HG02678 (cell line): ENCODE measurements around the gene BTN1A1.

Experiments
- ATAC-seq: cut with Tn5 transposase; IDR thresholded peaks from one replicate; pipeline ENCODE4 v1.9.1; 2021; ENCODE audit warnings: mild to moderate bottlenecking, moderate library complexity; ENCODE audit not compliant: unreplicated experiment

Gene BTN1A1

GRCh38 chr6:26475823-26476729 lies 24.0 kb upstream of the BTN1A1 start:
- ATAC-seq: no peak

DNA sequence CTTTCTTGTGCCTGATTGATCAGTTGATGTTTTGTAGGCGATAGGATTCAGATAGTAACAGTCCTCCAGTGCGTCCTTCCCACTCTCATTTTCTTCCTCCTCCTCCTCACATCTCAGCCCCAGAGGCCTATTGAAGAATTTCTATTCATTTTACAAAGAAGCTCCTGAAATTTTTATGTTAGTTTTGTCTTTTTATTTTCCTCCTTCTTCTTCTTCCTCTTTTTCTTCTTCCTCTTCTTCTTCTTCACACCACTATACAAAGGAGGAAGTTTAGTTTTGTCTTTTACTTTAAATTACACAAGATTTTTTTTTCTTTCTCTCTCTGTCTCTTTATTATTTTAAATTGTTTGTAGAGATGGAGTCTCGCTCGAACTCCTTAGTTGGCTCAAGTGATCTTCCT lies 23.2 kb upstream of the BTN1A1 start:
- no peak for ATAC-seq

DNA sequence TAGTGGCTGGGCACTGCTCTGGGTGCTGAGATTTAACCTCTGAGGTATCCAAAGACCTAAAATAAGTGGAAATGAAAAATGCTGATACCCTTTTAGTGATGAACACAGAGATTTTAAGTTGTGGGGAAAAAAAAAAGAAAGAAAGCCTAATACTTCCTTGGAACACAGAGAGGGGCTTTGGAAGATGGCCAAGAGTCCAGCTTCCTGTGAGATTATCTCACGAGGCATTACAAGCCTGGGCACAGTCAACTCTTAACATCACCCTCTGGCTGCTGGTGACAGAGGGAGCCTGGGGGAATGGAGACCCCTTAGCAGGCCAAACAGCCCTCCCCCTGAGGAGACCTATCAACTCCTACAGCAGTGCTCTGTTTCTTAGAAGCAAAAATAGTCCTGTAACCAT lies 22.7 kb upstream of the BTN1A1 start:
- no peak for ATAC-seq

- no peak for ATAC-seq
Measured at GRCh38 chr6:26478100-26478984, 21.8 kb upstream of the BTN1A1 start.

- ATAC-seq: no peak
Measured at GRCh38 chr6:26478985-26479278, 21.2 kb upstream of the BTN1A1 start.

DNA sequence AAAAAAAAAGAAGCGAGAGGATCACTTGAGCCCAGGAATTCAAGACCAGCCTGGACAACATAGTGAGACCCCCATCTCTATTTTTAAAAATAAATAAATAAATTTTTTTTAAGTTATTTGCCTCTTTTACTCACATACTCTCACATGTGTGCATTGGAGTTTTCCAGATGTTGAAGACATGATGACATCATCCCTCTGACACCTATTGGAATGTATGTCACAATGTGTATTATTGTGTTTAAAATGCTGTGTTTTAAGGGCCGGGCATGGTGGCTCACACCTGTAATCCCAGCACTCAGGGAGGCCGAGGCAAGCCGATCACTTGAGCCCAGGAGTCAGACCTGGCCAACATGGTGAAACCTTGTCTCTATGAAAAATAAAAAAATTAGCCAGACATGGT lies 17.8 kb upstream of the BTN1A1 start:
- no peak for ATAC-seq

DNA sequence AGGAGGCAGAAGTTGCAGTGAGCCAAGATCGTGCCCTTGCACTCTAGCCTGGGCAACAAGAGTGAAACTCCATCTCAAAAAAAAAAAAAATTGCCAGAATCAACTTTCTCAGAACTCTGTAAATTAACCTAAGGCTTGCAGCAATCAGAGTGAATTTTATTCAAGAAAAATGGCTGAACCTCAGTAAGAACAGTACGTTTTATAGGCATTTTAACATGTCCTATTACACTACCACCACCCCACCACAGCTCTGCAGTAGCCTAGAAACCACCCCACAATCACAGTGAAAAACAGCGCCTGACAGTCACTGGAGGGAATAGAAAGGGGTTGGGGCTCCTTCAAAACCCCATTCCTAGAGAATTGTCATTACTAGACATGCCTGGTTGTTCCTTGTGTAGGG lies 16.4 kb upstream of the BTN1A1 start:
- ATAC-seq: no peak

DNA sequence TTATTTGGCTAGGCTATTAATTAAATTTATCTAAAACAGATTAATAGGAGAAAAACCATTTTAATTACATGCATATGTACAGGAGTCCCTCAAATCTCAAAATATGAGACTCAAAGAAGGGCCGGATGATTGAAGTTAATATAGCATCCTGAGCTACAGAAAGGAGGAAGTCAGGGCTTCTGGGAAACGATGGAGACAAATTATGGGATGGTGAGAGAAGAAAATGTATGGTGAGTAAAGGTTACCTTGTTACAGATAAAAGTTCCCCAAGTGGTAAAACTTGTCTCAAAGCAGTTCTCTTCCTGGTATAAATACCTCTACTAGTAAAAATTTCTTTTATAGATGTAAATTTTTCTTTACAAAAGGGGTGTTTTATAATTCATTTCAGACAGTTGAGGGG lies 15.9 kb upstream of the BTN1A1 start:
- ATAC-seq: no peak

DNA sequence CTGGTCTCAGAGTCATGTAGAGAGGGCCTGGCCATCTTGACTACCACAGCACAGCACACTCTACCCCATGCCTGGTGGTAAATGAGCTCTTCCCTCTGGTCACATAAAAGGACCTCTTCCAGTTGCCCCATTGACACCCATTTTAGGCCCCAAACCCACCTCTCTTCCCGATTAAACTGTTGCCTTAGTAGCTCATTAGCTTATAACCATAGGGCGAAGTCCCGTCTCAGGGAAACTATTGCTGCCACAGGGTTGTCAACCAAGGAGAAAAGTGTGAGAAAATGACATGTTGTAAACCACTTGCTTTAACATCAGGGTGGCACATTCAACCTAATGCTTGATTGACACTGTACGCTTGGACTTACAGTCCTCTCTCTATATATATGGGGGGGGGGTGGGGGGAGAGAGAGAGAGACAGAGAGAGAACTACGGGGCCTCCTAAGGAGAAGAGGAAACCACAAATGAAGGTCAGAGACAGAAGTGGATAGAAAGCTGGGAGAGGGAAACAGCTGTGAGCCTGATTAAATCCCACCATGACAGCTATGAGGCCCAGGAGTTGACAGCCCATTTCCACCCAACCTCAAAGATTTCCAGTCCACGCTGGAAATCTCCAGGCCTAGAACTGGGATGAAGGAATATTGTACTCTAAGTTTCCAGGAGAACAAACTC lies 14.9 kb upstream of the BTN1A1 start:
- ATAC-seq: no peak

GRCh38 chr6:26486358-26486757 lies 13.7 kb upstream of the BTN1A1 start:
- ATAC-seq: no peak

GRCh38 chr6:26487466-26487865 lies 12.6 kb upstream of the BTN1A1 start:
- no peak for ATAC-seq

DNA sequence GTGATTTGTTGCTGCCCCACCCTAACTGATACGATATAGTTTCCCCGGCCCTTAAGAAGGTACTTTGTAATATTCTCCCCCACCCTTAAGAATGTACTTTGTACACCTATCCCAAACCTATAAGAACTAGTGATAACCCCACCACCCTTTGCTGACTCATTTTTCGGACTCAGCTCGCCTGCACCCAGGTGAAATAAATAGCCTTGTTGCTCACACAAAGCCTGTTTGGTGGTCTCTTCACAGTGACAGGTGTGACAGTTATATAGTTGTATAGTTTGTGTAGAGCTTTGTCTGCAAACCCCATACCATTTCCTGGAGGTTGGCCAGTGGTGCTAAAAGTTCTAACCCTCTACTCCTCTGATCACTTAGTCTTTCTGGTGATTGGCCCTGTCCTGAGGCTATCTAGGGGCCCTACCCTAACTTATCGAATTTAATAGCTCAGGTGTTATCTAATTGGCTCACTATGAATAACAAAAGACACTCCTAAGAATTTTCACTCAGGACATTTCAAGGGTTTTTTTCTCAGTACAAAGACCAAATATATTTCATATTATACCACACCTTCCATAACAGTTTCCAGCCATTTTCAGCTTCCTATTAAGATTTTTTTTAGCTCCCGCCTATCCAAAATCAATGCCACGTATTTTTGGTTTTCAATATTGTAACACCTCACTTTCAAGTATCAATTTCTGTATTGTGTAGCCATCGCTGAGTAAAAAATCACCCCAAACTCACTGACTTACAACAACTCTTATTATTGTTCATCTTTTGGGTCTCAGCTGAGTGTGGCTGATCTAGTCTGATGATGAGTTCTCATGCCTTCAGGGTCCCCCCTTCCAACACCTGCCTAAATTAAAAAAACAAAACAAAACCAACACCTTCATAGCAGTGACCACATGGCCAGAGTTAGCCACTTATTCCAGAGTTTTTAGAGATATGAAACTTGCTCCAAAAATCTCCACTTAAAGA lies 9.8 kb upstream of the BTN1A1 start:
- no peak for ATAC-seq

- no peak for ATAC-seq
Measured at GRCh38 chr6:26491604-26492003, 8.5 kb upstream of the BTN1A1 start.

DNA sequence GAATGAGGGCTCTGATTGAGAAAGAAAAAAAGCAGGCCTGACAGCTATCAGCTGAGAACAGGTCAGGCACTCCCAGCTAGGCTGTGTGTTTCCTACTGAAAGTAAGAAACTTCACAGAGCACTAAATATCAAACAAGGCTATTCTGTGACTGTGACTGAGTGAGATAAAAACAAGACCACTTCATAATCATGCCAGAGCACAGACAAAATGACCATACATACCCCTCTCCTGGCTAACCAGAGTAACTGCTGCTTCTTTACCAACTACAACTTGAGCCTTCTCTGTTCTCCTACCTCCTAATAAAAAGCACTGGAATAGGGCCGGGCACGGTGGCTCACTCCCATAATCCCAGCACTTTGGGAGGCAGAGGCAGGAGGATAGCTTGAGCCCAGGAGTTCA lies 6.8 kb upstream of the BTN1A1 start:
- ATAC-seq: no peak

- ATAC-seq: no peak
Measured at GRCh38 chr6:26494117-26494516, 6.0 kb upstream of the BTN1A1 start.

DNA sequence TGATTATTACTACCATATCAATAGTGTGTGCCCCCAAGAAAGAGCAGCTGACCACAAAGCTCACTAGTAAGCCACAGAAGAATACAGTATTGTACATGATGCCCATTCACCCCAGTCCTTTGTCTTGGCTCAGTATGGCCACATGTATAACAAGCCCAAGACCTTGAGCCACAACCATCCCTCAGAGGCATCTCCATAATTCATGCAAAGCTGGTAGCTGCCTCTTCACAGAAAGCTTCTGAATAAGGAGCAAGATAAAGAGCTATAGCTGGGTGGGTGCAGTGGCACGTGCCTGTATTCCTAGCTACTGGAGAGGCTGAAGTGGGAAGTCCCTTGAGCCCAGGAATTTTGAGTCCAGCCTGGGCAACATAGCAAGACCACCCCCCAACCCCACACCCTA lies 4.8 kb upstream of the BTN1A1 start:
- ATAC-seq: no peak

GRCh38 chr6:26497610-26498009 lies 2.5 kb upstream of the BTN1A1 start:
- no peak for ATAC-seq

DNA sequence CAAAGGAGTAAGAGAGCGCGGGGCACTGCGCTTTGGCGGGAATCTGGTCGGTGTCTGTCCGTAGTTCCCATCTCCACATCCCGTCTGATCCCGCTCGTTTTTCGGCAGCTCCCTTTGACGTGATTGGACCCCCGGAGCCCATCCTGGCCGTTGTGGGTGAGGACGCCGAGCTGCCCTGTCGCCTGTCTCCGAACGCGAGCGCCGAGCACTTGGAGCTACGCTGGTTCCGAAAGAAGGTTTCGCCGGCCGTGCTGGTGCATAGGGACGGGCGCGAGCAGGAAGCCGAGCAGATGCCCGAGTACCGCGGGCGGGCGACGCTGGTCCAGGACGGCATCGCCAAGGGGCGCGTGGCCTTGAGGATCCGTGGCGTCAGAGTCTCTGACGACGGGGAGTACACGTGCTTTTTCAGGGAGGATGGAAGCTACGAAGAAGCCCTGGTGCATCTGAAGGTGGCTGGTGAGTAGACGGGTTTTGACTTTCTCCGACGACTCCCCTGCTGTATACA lies 1.4 kb downstream of the BTN1A1 start:
- no peak for ATAC-seq

DNA sequence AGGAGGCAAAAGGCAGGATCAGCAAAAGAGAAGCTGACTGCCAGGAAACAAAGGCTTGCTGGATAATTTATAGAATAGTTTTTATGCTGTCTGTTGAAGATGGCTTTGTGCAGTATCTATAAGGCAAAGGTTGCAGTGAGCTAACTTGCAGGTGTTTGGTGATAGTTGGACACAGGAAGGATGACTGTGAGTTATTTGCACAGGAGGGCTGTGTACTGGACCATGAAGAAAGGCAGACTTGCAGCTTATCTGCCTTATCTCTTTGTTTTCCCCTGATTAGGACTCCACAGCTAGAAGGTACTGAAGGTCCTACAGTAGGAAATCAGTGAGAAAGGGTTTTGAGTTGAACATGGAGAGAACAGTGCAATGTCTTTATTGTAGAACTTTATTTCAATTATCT lies 2.1 kb downstream of the BTN1A1 start:
- no peak for ATAC-seq

- ATAC-seq: no peak
Measured at GRCh38 chr6:26502626-26503025, 2.5 kb downstream of the BTN1A1 start.
